Measurements from ENCODE around the gene CDH4. TPM values are rescaled to one million over a fixed set of nuclear protein-coding genes. Genes with fewer than 3 reads are reported as not detected.

CDH4 gene
- total and polyA plus RNA-seq, 2 donors (not counting 3 experiments of a cell fraction or from before 2014, with no cell fraction given) = 0.17 to 0.51 TPM

DNA sequence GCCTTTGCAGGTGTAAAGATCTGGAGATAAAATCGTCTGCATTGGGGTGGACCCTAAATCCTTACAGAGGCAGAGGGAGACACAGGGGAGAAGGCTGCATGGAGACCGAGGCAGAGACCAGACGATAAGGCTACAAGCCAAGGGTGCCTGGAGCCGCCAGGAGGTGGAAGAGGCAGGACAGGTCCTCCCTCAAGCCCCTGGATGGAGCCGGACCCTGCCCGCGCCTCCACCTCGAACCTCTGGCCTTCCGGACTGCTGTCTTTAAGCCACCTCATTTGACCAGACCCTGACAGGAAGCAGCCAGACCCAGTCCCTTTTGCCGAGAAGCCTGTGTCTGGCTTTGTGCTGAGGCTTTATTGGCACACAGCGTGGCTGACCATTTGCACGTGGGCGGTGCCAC lies 629.8 kb downstream of the CDH4 start:
- H3K4me1 ChIP-seq (ENCODE audit: control insufficient read depth, extremely low read depth, insufficient read depth, low read length) = no peaks in the 10 kb centered on the region
- dilution Hi-C loops (cut with MboI; ENCODE audit: extremely low pct_ligation_motif_present, low sequenced_read_pairs) (no loop called here), intact Hi-C loops (cut with micrococcal nuclease) (no loop called here)
- ChIA-PET POLR2A (no interaction called here), CTCF (no interaction called here)
- BruUV-seq (replicated peaks) = no TSS peak
- no peaks in the 10 kb centered on the region for H3K9me1 ChIP-seq (replicated peaks; ENCODE audit: control insufficient read depth, extremely low read depth, insufficient read depth, low read length)
- no peak for TF ChIP-seq JUN (IDR thresholded peaks at IDR 0.05; ENCODE audit: borderline replicate concordance, insufficient read depth, insufficient read length, low read depth)
- TF ChIP-seq POLR2A (IDR thresholded peaks at IDR 0.05; ENCODE audit: low read depth, low read length) = no peak
- no peak for DNase-seq (ENCODE audit: low read depth, low spot score)
- no peak overlapping the region for H2AFZ ChIP-seq (ENCODE audit: low read depth, low read length)
- no peaks in the 10 kb centered on the region for H4K20me1 ChIP-seq (replicated peaks; ENCODE audit: control insufficient read depth, extremely low read depth, insufficient read depth, low read length)
- H3K9me3 ChIP-seq (replicated peaks; ENCODE audit: control insufficient read depth, insufficient read depth, low read length) = no peaks in the 10 kb centered on the region
- H3K4me3 ChIP-seq (replicated peaks in 1 of 3; ENCODE audit: insufficient read depth in 1 of 3, low read depth in 1 of 3, low read length in 3 of 3) = no peak overlapping the region
- no peak overlapping the region for H3K27ac ChIP-seq (ENCODE audit: insufficient read depth, low read depth, low read length)
- no peaks in the 10 kb centered on the region for H3K36me3 ChIP-seq (ENCODE audit: control insufficient read depth in 2 of 2, extremely low read depth in 1 of 2, insufficient read depth in 2 of 2, low read length in 2 of 2)
- FAIRE-seq = no peak
- no peaks in the 10 kb centered on the region for H3K79me2 ChIP-seq (ENCODE audit: control insufficient read depth, insufficient read depth, low read length)
- H3K4me2 ChIP-seq (ENCODE audit: insufficient read depth, low read length) = no peak overlapping the region
- no peak overlapping the region for H3K9ac ChIP-seq (replicated peaks; ENCODE audit: extremely low read depth, insufficient read depth, low read length)
- no peaks in the 10 kb centered on the region for H3K27me3 ChIP-seq (ENCODE audit: control insufficient read depth in 2 of 2, insufficient read depth in 2 of 2, low read length in 2 of 2)

DNA sequence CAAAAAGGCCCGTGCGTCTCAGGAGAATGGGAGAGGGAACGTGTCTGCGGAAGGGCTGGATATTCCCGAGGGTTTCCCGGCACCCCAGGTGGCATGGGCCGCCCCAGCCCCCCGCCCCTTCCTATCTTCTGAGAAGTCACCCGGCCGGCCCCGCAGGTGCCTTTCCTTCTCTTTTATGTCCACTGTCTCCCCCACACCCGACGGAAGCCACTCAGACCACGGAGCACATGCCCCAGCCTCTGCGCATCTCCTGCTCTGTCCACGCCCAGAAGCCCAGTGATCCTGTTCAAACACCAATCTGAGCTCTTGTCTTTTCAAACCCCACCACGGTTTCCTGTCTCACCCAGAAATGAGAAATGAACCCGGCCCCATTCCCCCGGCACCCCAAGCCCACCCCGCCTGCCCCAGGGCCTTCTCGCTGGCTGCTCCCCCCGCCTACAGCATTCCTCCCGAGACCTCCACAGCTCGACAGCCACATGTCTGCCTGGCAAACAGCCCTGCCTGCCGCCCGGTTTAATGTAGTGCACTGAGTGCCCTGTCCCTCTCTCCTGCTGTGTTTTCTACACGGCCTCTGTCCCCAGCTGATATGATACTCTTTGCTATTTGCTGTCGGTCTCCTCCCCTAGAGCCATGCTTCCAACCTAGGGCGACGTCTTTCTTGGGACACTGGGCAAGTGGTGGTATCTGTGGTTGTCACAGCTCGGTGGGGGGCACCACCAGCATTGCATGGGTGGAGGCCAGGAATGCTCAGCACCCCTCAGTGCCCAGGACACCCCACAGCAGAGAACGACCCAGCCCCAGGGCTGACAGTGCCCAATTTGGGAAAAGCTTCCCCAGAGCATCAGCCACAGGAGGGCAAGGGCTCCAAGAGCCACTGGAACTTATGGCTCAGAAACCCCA lies 630.9 kb downstream of the CDH4 start:
- no TSS peak for BruUV-seq (replicated peaks)
- intact Hi-C loops (cut with micrococcal nuclease) = no loop called here
- ChIA-PET POLR2A (no interaction called here), CTCF (no interaction called here)
- DNase-seq (ENCODE audit: low read depth, low spot score) (no peak), FAIRE-seq (no peak)
- no peak overlapping the region for H3K9ac ChIP-seq (replicated peaks; ENCODE audit: extremely low read depth, insufficient read depth, low read length)
- no peak for TF ChIP-seq FOS (IDR thresholded peaks at IDR 0.05; ENCODE audit: borderline replicate concordance, insufficient read depth, low read length)
- TF ChIP-seq GATA2 (IDR thresholded peaks at IDR 0.05; ENCODE audit: insufficient read depth, insufficient read length, low read depth, low read length) = no peak
- TF ChIP-seq POLR2AphosphoS5 (IDR thresholded peaks at IDR 0.05; ENCODE audit: insufficient read depth, low read depth, low read length) = no peak
- no peak for TF ChIP-seq JUN (IDR thresholded peaks at IDR 0.05; ENCODE audit: borderline replicate concordance, insufficient read depth, insufficient read length, low read depth)
- no peak for TF ChIP-seq EZH2 (IDR thresholded peaks at IDR 0.05; ENCODE audit: borderline replicate concordance, low read depth, low read length, severe bottlenecking)
- no peak for TF ChIP-seq POLR2A (IDR thresholded peaks at IDR 0.05; ENCODE audit: low read depth, low read length)
- TF ChIP-seq, protein P1, sequence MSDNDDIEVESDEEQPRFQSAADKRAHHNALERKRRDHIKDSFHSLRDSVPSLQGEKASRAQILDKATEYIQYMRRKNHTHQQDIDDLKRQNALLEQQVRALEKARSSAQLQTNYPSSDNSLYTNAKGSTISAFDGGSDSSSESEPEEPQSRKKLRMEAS (IDR thresholded peaks at IDR 0.05; ENCODE audit: insufficient read depth, insufficient read length) = no peak
- TF ChIP-seq MYC (IDR thresholded peaks at IDR 0.05; ENCODE audit: low read depth, low read length) = no peak
- TF ChIP-seq, protein P2, sequence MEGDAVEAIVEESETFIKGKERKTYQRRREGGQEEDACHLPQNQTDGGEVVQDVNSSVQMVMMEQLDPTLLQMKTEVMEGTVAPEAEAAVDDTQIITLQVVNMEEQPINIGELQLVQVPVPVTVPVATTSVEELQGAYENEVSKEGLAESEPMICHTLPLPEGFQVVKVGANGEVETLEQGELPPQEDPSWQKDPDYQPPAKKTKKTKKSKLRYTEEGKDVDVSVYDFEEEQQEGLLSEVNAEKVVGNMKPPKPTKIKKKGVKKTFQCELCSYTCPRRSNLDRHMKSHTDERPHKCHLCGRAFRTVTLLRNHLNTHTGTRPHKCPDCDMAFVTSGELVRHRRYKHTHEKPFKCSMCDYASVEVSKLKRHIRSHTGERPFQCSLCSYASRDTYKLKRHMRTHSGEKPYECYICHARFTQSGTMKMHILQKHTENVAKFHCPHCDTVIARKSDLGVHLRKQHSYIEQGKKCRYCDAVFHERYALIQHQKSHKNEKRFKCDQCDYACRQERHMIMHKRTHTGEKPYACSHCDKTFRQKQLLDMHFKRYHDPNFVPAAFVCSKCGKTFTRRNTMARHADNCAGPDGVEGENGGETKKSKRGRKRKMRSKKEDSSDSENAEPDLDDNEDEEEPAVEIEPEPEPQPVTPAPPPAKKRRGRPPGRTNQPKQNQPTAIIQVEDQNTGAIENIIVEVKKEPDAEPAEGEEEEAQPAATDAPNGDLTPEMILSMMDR (IDR thresholded peaks at IDR 0.05; ENCODE audit: extremely low read depth in 1 of 2, insufficient read depth in 1 of 2, low read depth in 1 of 2, low read length in 2 of 2) = no peak
- no peaks in the 10 kb centered on the region for H3K27me3 ChIP-seq (ENCODE audit: control insufficient read depth in 2 of 2, insufficient read depth in 2 of 2, low read length in 2 of 2)
- no peak overlapping the region for H3K27ac ChIP-seq (ENCODE audit: insufficient read depth, low read depth, low read length)
- no peaks in the 10 kb centered on the region for H3K9me3 ChIP-seq (replicated peaks; ENCODE audit: control insufficient read depth, insufficient read depth, low read length)
- no peaks in the 10 kb centered on the region for H4K20me1 ChIP-seq (replicated peaks; ENCODE audit: control insufficient read depth, extremely low read depth, insufficient read depth, low read length)
- H3K4me3 ChIP-seq (replicated peaks in 1 of 3; ENCODE audit: insufficient read depth in 1 of 3, low read depth in 1 of 3, low read length in 3 of 3) = no peak overlapping the region
- H3K4me1 ChIP-seq (ENCODE audit: control insufficient read depth, extremely low read depth, insufficient read depth, low read length) = no peaks in the 10 kb centered on the region
- H3K36me3 ChIP-seq (ENCODE audit: control insufficient read depth in 2 of 2, extremely low read depth in 1 of 2, insufficient read depth in 2 of 2, low read length in 2 of 2) = no peaks in the 10 kb centered on the region
- no peak overlapping the region for H2AFZ ChIP-seq (ENCODE audit: low read depth, low read length)
- H3K79me2 ChIP-seq (ENCODE audit: control insufficient read depth, insufficient read depth, low read length) = no peaks in the 10 kb centered on the region
- dilution Hi-C loops (cut with MboI; ENCODE audit: extremely low pct_ligation_motif_present, low sequenced_read_pairs) = no loop called here
- H3K4me2 ChIP-seq (ENCODE audit: insufficient read depth, low read length) = no peak overlapping the region
- H3K9me1 ChIP-seq (replicated peaks; ENCODE audit: control insufficient read depth, extremely low read depth, insufficient read depth, low read length) = no peaks in the 10 kb centered on the region

Measured in endothelial cell of umbilical vein (primary cell).